ENCODE measurements around the gene ICA1.

ICA1 gene

GRCh38 chr7:8133188-8133848, 128.6 kb downstream of the ICA1 start:
- DNase-seq (ENCODE audit: low read depth in 2 of 2) = no peak

- no peak for DNase-seq (ENCODE audit: low read depth in 2 of 2)
Measured at GRCh38 chr7:8131694-8132605, 130.0 kb downstream of the ICA1 start.

GRCh38 chr7:8130663-8131062, 131.3 kb downstream of the ICA1 start:
- DNase-seq (ENCODE audit: low read depth in 2 of 2) = no peak

GRCh38 chr7:8129318-8129659, 132.7 kb downstream of the ICA1 start:
- no peak for DNase-seq (ENCODE audit: low read depth in 2 of 2)

- no peak for DNase-seq (ENCODE audit: low read depth in 2 of 2)
Measured at GRCh38 chr7:8128449-8129317, 133.3 kb downstream of the ICA1 start.

GRCh38 chr7:8126601-8127167, 135.3 kb downstream of the ICA1 start:
- no peak for DNase-seq (ENCODE audit: low read depth in 2 of 2)

GRCh38 chr7:8125680-8126444, 136.1 kb downstream of the ICA1 start:
- peak; percentile 46 to 60 for DNase-seq (ENCODE audit: low read depth in 2 of 2)

GRCh38 chr7:8121243-8121642, 140.7 kb downstream of the ICA1 start:
- no peak for DNase-seq (ENCODE audit: low read depth in 2 of 2)

- DNase-seq (ENCODE audit: low read depth in 2 of 2) = no peak
Measured at GRCh38 chr7:8120390-8121058, 141.4 kb downstream of the ICA1 start.

- no peak for DNase-seq (ENCODE audit: low read depth in 2 of 2)
Measured at GRCh38 chr7:8119262-8119661, 142.7 kb downstream of the ICA1 start.

- no peak for DNase-seq (ENCODE audit: low read depth in 2 of 2)
Measured at GRCh38 chr7:8117195-8117594, 144.8 kb downstream of the ICA1 start.

- DNase-seq (ENCODE audit: low read depth in 2 of 2) = no peak
Measured at GRCh38 chr7:8115547-8116402, 146.2 kb downstream of the ICA1 start.

GRCh38 chr7:8114175-8114574, 147.8 kb downstream of the ICA1 start:
- DNase-seq (ENCODE audit: low read depth in 2 of 2) = no peak

- DNase-seq (ENCODE audit: low read depth in 2 of 2) = no peak
Measured at GRCh38 chr7:8113184-8113583, 148.8 kb downstream of the ICA1 start.

- DNase-seq (ENCODE audit: low read depth in 2 of 2) = no peak
Measured at GRCh38 chr7:8112685-8113084, 149.3 kb downstream of the ICA1 start.

GRCh38 chr7:8111282-8111960, 150.5 kb downstream of the ICA1 start:
- no peak for DNase-seq (ENCODE audit: low read depth in 2 of 2)

GRCh38 chr7:8109196-8110022, 152.6 kb downstream of the ICA1 start:
- no peak for DNase-seq (ENCODE audit: low read depth in 2 of 2)

GRCh38 chr7:8105449-8106095, 156.4 kb downstream of the ICA1 start:
- DNase-seq (ENCODE audit: low read depth in 2 of 2) = no peak

Measured in stimulated activated CD4-positive, alpha-beta T cell treated with anti-CD3 and anti-CD28 coated beads, Interleukin-1b, Interleukin-23, amount 100 ng/mL, for 4 hours (primary cell).